ENCODE measurements around the gene ARVCF.

DNA sequence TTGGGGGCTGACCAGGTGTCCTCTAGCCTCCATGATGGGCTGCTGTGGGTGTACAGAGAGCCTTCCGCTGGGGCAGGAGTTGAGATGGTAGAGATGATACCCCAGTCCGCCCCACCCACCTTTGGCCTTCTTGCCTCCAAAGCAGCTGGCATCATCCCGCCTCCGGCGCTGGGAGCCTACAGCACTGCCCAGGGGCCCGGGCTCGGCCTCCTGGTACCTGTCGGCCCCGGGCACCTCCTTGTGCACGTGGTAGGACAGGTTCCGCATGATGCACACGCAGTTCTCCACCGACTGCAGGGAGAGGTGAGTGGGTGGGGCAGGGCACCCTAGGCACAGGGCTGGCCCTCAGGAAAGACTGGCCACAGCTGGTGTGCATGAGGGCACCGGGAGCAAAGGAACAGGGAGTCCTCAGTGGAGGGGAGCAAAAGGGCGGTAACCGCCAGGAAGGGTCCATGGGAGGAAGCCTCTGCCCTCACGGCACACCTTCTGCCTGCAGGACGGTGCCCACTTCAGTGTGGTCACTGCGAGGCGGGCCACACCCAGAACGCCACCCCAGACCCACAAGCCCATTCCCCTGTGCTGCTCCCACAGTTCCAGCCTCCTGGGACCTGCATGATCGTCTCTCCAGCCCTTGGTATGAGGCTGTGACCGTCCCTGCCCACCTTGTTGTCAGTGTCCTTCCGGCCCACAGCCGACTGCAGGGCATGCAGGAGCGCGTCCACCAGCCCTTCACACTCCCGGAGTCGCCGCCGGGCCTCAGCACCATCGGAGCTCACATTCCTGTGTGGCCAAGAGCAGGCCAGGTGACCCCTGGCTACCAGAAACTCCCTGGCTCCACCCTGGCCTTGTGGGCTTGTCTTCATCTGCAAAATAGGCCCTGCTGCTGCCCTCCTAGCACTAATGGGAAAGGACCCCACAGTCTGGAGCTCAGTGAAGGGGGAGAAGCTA, 39.1 kb downstream of the ARVCF start:
- TF ChIP-seq SP2 (IDR thresholded peaks at IDR 0.05; ENCODE audit: low read length) (no peak), JUND (IDR thresholded peaks at IDR 0.05; ENCODE audit: low read length) (no peak), SRF (IDR thresholded peaks at IDR 0.05; ENCODE audit: low read depth, low read length) (no peak), TEAD4 (IDR thresholded peaks at IDR 0.05; ENCODE audit: low read depth, low read length) (no peak), RNF2 (IDR thresholded peaks at IDR 0.05; ENCODE audit: borderline replicate concordance, low read depth, low read length, missing control alignments, poor library complexity, severe bottlenecking) (no peak)
- TF ChIP-seq, protein P1, sequence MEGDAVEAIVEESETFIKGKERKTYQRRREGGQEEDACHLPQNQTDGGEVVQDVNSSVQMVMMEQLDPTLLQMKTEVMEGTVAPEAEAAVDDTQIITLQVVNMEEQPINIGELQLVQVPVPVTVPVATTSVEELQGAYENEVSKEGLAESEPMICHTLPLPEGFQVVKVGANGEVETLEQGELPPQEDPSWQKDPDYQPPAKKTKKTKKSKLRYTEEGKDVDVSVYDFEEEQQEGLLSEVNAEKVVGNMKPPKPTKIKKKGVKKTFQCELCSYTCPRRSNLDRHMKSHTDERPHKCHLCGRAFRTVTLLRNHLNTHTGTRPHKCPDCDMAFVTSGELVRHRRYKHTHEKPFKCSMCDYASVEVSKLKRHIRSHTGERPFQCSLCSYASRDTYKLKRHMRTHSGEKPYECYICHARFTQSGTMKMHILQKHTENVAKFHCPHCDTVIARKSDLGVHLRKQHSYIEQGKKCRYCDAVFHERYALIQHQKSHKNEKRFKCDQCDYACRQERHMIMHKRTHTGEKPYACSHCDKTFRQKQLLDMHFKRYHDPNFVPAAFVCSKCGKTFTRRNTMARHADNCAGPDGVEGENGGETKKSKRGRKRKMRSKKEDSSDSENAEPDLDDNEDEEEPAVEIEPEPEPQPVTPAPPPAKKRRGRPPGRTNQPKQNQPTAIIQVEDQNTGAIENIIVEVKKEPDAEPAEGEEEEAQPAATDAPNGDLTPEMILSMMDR (IDR thresholded peaks at IDR 0.05; ENCODE audit: control extremely low read depth in 1 of 3, insufficient read depth in 1 of 3, low read depth in 1 of 3, low read length in 3 of 3) = no peak
